ENCODE data around the gene FKRP. TPM values are rescaled to one million over a fixed set of nuclear protein-coding genes. Genes with fewer than 3 reads are reported as not detected.

FKRP gene
- total RNA-seq, 3 donors from 2014 or later (not counting 1 experiment from before 2014, with no cell fraction given): 19.1 to 23.3 (median 19.8) TPM

DNA sequence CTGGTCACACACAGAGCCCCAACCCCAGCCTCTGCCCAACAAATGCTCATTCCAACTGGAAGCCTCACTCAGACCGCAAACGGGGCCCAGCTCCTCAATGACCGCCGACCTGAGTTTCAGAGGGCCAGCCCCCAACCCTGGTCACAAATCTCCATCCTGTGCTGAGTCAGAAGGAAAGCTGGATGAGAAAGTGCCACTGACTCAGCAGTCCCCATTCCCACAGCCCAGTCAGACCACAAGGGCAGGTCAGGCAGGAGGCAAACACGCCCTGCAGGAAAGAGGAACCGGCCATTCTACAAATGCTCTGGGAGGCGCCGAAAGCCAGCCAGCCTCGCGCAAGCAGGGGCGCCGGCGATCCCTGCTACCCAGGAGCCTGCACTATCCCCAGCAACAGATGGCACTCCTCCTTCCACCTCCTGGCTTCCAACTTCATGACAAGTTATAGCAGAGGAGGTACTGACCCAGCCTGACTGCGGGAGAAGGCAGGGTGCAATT lies 14.8 kb upstream of the FKRP start:
- TF ChIP-seq, protein P1, sequence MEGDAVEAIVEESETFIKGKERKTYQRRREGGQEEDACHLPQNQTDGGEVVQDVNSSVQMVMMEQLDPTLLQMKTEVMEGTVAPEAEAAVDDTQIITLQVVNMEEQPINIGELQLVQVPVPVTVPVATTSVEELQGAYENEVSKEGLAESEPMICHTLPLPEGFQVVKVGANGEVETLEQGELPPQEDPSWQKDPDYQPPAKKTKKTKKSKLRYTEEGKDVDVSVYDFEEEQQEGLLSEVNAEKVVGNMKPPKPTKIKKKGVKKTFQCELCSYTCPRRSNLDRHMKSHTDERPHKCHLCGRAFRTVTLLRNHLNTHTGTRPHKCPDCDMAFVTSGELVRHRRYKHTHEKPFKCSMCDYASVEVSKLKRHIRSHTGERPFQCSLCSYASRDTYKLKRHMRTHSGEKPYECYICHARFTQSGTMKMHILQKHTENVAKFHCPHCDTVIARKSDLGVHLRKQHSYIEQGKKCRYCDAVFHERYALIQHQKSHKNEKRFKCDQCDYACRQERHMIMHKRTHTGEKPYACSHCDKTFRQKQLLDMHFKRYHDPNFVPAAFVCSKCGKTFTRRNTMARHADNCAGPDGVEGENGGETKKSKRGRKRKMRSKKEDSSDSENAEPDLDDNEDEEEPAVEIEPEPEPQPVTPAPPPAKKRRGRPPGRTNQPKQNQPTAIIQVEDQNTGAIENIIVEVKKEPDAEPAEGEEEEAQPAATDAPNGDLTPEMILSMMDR (IDR thresholded peaks at IDR 0.05): no peak
- no peaks in the 10 kb centered on the region for H3K36me3 Mint-ChIP-seq
- DNase-seq: no peak
- no peaks in the 10 kb centered on the region for H3K27me3 Mint-ChIP-seq (ENCODE audit: low read depth in 2 of 2)
- no peak overlapping the region for H3K4me3 Mint-ChIP-seq
- Histone ChIP-seq H3K36me3 (ENCODE audit: control insufficient read depth, insufficient read depth, low read length) (peaks cover 64% of the 10 kb centered on the region), H3K4me1 (ENCODE audit: control insufficient read depth, insufficient read depth, low read length) (peaks cover 32% of the 10 kb centered on the region), H3K27me3 (ENCODE audit: control insufficient read depth, insufficient read depth, low read length) (no peaks in the 10 kb centered on the region), H3K9me3 (ENCODE audit: control insufficient read depth, insufficient read depth, low read length) (no peaks in the 10 kb centered on the region), H3K4me3 (ENCODE audit: low read length) (no peak overlapping the region), H3K27ac (ENCODE audit: low read length) (no peak overlapping the region)
- no peaks in the 10 kb centered on the region for H3K9me3 Mint-ChIP-seq
- peaks cover 12 to 33% of the 10 kb centered on the region in 2 donors for H3K4me1 Mint-ChIP-seq
- 49% methylated on average over 14 of the region's 14 CpGs for WGBS (ENCODE audit: insufficient coverage)
- H3K27ac Mint-ChIP-seq: peak overlapping the region; percentile 36 to 73
- ATAC-seq: peak in 1 of 3 donors; percentile 48
- intact Hi-C loops (cut with micrococcal nuclease): no loop called here

DNA sequence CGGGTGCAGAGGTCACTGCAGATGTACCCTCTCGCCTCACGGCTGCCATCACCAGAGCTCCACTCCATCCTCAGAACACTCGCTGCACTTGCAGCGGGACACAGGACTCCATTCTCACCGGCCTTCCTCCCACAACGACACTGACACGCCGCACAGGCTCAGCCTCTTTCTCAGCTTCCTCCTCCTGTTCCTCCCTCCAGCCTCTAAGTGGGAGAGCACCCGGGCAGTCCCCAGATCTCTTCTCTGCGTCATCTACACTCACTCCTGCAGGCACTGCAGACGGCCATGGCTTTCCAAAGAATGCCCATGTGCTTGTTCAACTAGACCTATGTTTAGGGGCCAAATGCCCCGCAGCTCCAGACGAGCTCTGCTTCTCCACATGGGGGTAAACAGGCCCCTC lies 14.3 kb upstream of the FKRP start:
- Mint-ChIP-seq H3K4me1 (peaks cover 12 to 29% of the 10 kb centered on the region in 2 donors), H3K27ac (peak overlapping the region; percentile 43 to 73), H3K27me3 (ENCODE audit: low read depth in 2 of 2) (no peaks in the 10 kb centered on the region), H3K36me3 (no peaks in the 10 kb centered on the region), H3K4me3 (no peak overlapping the region), H3K9me3 (no peaks in the 10 kb centered on the region)
- no peak for DNase-seq
- Histone ChIP-seq H3K36me3 (ENCODE audit: control insufficient read depth, insufficient read depth, low read length) (peaks cover 60% of the 10 kb centered on the region), H3K27ac (ENCODE audit: low read length) (no peak overlapping the region), H3K4me3 (ENCODE audit: low read length) (no peak overlapping the region), H3K27me3 (ENCODE audit: control insufficient read depth, insufficient read depth, low read length) (no peaks in the 10 kb centered on the region), H3K4me1 (ENCODE audit: control insufficient read depth, insufficient read depth, low read length) (peaks cover 32% of the 10 kb centered on the region), H3K9me3 (ENCODE audit: control insufficient read depth, insufficient read depth, low read length) (no peaks in the 10 kb centered on the region)
- intact Hi-C loops (cut with micrococcal nuclease): no loop called here
- peak in 1 of 3 donors; percentile 35 for ATAC-seq
- TF ChIP-seq, protein P1 (IDR thresholded peaks at IDR 0.05): no peak
- 60% methylated on average over 14 of the region's 14 CpGs for WGBS (ENCODE audit: insufficient coverage)

DNA sequence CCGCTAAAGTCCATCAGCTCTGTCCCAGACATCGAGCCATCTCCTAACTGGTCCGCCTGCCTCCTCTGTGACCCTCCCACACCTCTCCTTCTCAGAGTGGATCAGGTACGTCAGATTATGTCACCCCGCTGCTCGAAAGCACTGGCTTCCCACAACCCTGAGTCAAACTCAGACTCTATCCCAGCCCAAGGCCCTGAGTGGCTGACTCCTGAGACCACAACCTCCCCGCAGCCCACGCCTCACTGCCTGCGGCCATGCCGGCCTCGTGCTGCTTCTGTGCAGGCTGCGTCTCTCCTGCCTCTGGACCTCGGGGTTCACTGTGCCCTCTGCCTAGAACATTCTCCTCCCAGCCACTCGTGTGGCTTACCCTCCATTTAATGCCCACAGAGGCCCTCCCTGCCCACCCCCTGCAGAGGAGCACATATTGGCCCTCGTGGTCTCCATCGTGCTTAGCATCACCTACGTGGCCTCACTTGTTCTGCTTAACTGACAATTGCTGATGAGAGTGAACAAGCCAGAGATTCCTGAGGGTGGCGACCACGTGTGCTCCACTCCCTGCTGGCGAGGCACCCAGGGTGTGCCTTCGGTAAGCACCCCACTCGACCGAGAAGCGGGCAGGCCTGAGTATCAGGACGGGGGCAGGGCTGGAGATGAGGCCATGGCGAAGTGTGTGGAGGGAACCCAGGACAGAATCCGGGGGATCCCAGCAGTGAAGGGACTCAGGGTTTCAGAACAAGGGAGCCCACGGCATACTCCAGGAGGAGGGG lies 13.5 kb upstream of the FKRP start:
- Mint-ChIP-seq H3K27ac (peak overlapping the region; percentile 43 to 73), H3K4me3 (no peak overlapping the region), H3K36me3 (no peaks in the 10 kb centered on the region), H3K27me3 (ENCODE audit: low read depth in 2 of 2) (no peaks in the 10 kb centered on the region), H3K4me1 (peaks cover 12 to 29% of the 10 kb centered on the region in 2 donors), H3K9me3 (no peaks in the 10 kb centered on the region)
- no peak for ATAC-seq
- Histone ChIP-seq H3K27ac (ENCODE audit: low read length) (no peak overlapping the region), H3K4me1 (ENCODE audit: control insufficient read depth, insufficient read depth, low read length) (peaks cover 32% of the 10 kb centered on the region), H3K9me3 (ENCODE audit: control insufficient read depth, insufficient read depth, low read length) (no peaks in the 10 kb centered on the region), H3K4me3 (ENCODE audit: low read length) (no peak overlapping the region), H3K27me3 (ENCODE audit: control insufficient read depth, insufficient read depth, low read length) (no peaks in the 10 kb centered on the region), H3K36me3 (ENCODE audit: control insufficient read depth, insufficient read depth, low read length) (peaks cover 60% of the 10 kb centered on the region)
- no peak for DNase-seq
- intact Hi-C loops (cut with micrococcal nuclease): no loop called here
- 92% methylated on average over 28 of the region's 28 CpGs for WGBS (ENCODE audit: insufficient coverage)
- TF ChIP-seq, protein P1 (IDR thresholded peaks at IDR 0.05): no peak
